GM18519 (cell line): ENCODE results near the gene TLK1.
"Not testable (repeated sequence)": the region's sequence is repeated elsewhere in the genome, so short reads cannot be mapped to it uniquely, and the experiment has no call there.

Experiments
- ATAC-seq: cut with Tn5 transposase; IDR thresholded peaks from one replicate; pipeline ENCODE4 v1.9.1; 2021; ENCODE audit warnings: mild to moderate bottlenecking, moderate library complexity; ENCODE audit not compliant: unreplicated experiment, low FRiP score

Gene TLK1

DNA sequence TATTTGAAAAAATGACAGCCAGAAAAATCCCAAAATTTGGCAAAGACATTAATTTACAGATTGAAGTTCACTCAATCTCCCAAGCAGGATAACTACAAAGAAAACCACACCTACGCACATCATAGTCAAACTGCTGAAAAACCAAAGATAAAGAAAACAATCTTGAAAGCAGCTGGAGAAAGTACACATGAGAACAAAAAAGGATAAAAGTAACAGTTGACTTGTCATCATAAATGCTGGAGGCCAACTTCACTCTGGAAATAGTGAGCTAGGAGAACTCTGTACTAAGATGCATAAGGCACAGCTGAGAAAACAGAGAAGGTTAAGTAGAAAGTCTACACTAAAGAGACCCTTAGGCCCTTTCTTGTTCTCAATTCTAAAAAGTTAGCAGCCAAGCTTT is 73.1 kb downstream of the TLK1 start:
- no peak for ATAC-seq

DNA sequence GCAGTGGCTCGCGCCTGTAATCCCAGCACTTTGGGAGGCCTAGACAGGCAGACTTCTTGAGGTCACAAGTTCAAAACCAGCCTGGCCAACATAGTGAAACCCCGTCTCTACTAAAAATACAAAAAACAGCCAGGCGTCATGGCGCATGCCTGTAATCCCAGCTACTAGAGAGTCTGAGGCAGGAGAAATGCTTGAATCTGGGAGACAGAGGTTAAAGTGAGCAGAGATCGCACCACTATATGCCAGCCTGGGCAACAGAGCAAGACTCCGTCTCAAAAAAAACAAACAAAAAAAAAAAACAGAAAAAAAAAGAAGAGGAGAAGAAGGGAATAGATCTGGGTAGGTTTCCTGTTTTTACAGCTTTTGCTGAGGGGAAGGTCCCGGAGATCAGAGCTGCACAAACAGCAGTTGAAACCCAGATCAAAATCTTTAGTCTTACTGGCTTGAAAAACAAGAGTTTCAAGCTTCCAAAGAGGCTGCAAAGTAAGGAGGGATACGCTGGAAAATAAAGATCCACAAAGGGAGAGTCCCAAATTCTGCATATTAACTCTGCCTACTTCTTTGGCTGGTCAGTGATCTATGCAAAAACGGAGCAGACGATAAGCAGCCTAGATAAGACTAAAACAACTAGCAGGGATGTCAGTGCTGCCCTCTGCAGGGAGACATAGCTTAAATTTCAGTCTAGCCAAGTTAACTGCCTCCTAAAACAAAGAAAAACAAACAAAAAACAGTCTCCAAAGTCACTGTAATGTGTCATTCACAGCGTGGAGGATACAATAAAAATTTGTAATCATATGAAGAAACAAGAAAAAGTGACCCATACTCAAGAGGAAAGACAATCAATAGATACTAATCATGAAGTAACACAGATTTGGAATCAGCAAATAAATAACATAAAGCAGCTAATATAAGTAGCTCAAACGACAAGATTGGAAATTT is 74.1 kb downstream of the TLK1 start:
- ATAC-seq, result no peak

- no peak for ATAC-seq
Observed at GRCh38 chr2:171084128-171084527, 76.6 kb downstream of the TLK1 start.

DNA sequence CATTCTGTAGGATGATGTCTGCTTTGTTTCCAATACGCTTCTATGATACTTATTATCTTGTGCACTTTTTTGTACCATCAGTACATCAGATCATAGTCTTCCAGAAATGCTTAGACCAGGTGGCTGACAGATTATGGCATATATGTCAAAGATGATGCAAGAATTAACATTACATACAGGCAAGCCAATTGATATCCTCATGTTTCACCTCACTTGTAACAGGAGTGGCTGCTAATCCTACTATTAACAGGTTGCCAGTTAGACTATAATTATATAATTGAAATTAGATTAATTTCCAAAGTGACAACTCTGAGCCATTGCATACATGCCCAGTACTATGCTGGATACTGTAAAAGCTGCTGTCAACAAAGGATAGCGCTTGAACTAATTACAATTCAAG is 77.2 kb downstream of the TLK1 start:
- no peak for ATAC-seq

DNA sequence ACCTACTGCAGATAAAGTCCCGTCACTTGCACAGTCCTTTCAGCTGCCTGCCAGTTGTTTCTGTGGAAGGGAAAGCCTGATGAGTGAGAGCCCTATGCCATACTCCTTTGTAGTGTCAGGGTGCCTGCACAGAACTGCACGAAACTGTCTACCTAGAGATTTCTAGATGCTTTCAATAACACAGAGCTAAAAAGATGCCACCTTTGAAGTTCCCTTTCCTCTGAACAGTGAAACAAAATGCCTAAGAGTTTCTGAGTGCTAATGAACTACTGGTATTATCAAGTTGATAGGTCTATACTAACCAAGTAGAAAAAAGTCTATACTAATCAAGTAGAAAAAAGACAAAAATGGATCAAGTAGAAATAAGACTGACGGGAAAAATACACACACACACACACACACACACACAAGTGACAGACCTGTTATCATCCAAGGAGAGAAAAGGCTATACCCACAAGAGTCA is 79.0 kb downstream of the TLK1 start:
- no peak for ATAC-seq

DNA sequence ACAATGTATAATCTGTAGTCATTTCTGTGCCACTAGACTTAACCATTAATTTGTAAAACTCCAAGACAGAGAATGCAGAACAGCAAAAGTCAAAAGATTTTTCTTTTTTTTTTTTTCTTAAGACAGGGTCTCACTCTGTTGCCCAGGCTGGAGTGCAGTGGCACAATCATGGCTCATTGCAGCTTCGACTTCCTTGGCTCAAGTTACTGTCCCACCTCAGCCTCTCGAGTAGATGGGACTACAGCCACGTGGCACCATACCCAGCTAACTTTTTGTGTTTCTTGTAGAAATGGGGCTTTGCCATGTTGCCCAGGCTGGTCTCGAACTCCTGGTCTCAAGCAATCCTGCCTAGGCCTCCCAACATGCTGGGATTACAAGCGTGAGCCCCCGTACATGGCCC is 80.1 kb downstream of the TLK1 start:
- no peak for ATAC-seq

DNA sequence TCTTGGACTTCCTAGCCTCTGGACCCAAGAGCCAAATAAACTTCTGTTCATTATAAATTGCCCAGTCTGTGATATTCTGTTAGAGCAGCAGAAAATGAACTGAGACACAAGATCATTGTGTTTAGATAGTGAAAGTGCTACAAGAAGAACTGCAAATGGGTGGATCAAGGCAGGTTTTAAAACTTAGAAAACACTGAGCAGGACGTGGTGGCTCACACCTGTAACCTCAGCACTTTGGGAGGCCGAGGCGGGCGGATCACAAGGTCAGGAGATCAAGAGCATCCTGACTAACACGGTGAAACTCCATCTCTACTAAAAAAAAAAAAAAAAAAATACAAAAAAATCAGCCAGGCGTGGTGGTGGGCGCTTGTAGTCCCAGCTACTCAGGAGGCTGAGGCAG is 84.3 kb downstream of the TLK1 start:
- ATAC-seq, result not testable (repeated sequence)

- no peak for ATAC-seq
Observed at GRCh38 chr2:171072164-171072563, 88.5 kb downstream of the TLK1 start.

DNA sequence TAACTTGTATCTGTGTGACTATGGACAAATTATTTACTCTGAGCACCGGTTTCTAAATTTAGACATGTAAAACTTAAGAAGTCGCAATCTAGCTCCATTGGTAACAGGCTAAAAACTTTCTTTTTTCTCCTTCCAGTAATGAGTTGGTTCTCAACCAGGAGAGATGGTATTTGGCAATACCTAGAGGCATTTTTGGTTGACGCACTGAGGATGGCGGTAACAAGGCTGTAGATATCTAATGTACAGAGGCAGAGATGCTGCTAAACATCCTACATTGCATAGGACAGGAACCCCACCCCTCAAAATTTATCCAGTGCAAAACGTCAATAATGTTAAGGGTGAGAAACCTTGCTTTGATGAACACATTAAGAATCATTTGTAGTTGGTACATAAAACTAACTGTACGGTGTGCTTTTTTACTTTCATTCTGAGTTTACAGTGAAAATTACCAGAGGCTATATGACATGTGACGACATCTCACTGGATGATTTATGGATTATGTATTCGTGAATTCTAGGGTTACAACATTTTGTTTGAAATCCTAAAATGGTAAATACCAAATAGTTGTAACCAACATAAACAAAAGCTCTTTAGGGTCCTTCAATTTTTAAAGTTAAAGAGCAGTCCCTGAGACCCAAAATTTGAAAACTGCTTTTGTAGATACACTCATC is 91.3 kb downstream of the TLK1 start:
- ATAC-seq, result no peak

DNA sequence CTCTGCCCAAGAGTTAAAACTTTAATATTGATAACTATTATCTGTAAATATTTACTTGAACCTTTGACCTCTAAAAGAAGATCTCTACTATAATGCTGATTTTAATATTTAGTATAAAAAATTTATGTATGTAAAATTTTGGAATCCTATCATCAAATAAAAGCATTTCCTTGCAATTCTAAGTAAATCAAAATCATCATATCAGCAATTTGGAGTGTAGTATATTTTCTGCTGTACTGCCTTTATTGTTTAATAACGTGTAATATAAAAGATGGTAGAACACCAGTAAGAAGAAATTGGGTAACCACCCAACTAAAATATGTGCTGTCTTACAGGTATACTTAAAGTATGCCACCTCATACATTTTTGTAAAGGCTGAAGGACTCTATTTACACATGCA is 94.6 kb downstream of the TLK1 start:
- ATAC-seq, result no peak

DNA sequence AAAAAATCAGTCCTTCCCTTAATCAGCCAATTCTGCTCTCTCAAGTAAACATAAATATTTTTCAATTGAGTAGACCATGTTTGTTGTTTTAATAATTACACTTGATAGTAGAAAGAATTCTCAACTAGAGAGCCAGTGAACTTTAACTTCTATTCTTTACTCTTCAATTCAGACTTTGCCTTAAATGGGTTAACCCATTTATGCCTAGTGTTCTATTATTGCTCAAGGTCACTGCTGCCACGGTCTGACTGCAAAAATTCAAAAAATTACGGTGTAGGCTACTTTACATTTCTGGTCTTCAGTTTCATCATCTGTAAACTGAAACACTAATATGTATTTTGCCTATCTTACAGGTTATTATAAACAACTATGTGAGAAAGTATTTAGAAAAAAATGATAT is 103.1 kb downstream of the TLK1 start:
- no peak for ATAC-seq

DNA sequence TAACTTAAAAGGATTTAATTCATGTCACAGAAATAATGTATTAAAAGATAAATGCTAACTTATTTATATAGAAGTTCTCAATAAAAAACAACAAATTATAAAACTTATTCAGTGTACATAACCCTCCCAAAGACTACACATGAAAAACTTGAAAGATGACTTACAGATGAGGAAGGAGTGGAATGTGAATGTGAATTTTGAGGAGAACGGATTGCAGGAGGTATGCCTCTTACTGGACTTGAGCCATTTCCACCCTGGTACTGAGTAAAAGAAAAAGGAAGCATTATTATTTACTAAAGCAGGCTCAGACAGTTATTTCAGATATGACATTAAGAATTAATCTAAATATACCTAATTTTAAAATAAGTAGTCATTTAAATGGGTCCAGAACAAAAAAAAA is 104.4 kb downstream of the TLK1 start:
- ATAC-seq, result no peak

DNA sequence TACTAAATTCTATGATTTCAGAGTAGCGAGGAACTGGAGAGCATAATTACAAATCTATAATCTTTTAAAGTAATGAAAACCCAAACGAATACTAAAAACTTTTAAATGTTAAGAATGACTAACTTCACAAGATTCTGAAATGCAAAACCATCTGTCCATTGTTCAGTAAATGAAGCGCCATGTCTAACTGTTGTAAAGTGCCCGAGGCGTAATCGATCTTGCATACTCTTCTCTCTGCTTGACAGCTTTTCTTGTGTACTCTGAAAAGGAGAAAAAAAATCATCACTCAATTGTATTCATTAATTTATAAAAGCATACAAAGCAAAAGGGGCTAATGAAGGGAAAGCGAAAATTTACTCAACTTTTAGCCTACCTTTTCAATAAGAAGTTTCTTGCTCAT is 111.0 kb downstream of the TLK1 start:
- no peak for ATAC-seq

- no peak for ATAC-seq
Observed at GRCh38 chr2:171046048-171046560, 114.6 kb downstream of the TLK1 start.

DNA sequence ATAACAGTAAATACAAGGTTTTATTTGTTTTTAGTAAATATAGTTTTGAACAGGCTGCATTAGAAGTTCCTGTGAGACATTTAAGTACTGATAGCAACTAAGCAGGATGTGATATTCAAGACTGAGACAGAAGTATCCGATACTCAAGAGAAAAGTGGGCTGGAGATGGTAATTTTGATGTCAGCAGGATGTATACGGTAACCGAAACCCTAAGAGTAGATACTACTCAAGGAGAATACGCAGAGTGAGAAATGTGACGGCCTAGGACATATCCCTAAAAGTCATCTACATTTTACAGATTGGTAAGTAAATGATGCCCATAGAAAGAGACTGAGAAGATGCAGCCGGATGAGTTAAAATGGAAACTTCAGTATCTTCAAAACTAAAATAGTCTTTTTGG is 116.3 kb downstream of the TLK1 start:
- no peak for ATAC-seq

- no peak for ATAC-seq
Observed at GRCh38 chr2:171042253-171042969, 118.3 kb downstream of the TLK1 start.

DNA sequence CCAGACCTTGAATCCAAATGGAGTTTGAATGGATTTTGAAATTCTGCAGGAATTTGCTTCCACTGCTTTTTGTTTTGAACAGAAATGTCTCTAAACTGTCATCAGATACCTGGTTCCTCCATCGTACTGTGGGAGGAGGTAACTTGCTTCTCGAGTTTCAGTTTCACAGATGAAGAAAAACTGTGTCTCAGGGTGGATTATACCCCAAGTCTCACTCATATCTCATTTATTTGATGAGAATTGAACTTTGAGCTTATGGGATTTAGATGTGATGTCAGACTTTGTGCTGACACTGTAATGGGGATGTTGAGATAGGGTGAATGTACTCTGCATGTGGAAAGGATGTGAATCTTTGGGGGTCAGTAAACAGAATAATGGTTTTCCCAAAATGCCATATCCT is 124.2 kb downstream of the TLK1 start:
- ATAC-seq, result no peak

GRCh38 chr2:171034315-171034714 is 126.4 kb downstream of the TLK1 start:
- ATAC-seq, result no peak

DNA sequence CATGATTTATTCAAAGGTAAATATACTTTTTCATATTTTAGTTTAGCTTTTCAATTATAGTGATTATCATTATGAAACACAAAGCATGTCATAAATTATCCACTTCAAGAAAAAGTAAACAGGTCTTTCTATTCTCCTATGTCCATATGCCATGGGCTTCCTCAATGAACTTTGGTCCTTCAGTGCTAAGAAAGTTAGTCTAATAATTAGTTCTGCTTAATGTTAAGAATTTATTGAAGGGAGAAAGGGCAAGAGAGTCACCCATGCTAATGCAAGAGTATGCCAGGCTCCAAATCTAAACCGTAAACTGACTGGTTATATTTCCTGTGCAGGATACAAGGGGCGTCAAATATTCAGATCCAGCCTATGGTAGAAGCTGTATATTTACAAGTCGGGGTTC is 135.5 kb downstream of the TLK1 start:
- ATAC-seq, result no peak

- peak; percentile 88 for ATAC-seq
Observed at GRCh38 chr2:171018522-171018921, 142.2 kb downstream of the TLK1 start.

DNA sequence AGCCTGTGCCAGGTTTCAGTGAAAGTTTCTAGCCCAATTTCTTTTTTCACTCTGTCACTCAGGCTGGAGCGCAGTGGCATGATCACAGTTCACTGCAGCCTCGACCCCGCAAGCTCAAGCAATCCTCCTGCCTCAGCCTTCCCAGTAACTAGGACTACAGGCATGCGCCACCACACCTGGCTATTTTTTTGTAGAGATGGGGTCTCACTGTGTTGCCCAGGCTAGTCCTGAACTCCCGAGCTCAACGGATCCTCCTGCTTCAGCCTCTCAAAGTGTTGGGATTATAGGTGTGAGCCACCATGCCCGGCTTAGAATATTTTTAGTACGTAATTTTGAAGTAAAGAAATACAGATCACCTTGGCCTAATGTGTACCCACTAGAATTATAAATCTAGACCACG is 144.6 kb downstream of the TLK1 start:
- ATAC-seq, result no peak
